ENCODE data around the gene PIK3C3.

PIK3C3 gene

DNA sequence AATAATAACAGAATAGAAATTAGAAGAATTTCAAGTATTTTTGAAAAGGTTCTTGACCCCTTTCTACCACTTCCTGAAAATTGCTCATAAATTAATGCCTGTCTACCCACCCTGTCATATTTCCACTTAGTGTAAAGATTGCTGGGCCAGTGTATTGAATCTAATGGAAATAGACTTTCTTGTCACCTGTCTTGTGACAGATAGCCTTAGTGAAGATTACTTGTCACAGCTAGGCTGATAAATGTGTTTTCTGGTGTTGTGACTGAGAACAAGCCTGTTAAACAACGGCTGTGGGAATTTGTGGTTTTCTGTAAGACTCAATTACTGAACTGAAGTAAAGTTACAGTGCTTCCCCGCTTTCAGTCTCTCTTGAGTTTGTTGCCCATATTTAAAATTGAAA lies 37.0 kb downstream of the PIK3C3 start:
- DNase-seq (ENCODE audit: low read depth): peak; percentile 59
- H3K4me3 ChIP-seq (ENCODE audit: low read depth, low read length): no peak overlapping the region
- TF ChIP-seq, protein P1, sequence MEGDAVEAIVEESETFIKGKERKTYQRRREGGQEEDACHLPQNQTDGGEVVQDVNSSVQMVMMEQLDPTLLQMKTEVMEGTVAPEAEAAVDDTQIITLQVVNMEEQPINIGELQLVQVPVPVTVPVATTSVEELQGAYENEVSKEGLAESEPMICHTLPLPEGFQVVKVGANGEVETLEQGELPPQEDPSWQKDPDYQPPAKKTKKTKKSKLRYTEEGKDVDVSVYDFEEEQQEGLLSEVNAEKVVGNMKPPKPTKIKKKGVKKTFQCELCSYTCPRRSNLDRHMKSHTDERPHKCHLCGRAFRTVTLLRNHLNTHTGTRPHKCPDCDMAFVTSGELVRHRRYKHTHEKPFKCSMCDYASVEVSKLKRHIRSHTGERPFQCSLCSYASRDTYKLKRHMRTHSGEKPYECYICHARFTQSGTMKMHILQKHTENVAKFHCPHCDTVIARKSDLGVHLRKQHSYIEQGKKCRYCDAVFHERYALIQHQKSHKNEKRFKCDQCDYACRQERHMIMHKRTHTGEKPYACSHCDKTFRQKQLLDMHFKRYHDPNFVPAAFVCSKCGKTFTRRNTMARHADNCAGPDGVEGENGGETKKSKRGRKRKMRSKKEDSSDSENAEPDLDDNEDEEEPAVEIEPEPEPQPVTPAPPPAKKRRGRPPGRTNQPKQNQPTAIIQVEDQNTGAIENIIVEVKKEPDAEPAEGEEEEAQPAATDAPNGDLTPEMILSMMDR (conservative IDR thresholded peaks at IDR 0.05; ENCODE audit: low read depth, low read length): no peak

DNA sequence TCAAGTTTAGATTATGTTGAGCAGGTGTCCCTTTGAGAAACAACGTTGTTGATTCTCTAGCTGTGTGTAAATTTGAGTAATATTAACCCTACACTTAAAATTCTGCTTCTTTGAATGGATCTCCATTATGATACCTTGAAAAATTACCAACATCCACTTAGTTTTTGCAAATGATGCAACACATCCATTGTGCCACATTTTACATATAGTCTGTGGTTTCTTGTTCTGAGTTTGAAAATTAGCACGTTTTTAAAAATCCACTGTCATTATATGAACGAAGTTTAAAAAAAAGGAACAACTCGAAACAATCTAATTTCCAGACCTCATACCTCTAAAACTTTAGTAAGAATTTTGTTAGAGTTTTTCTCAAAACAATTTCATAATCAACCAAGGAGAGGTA lies 37.7 kb downstream of the PIK3C3 start:
- DNase-seq (ENCODE audit: low read depth): no peak
- TF ChIP-seq, protein P1 (conservative IDR thresholded peaks at IDR 0.05; ENCODE audit: low read depth, low read length): no peak
- H3K4me3 ChIP-seq (ENCODE audit: low read depth, low read length): no peak overlapping the region

DNA sequence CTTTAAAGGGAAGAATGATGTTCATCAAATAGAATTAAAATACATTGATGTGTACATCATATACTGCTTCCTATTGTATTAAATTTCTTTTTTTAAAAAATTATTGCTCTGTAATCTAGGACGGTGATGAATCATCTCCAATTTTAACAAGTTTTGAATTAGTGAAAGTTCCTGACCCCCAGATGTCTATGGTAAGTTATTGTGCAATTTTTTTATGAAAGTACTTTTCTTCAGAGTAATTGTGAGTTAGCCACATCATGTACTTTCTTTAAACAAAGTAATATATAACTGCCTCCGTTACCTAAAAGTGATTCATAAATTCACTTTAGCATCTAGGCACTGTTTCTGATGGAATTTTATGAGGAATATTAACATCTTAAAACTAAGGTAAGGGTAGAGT lies 38.1 kb downstream of the PIK3C3 start:
- peak; percentile 63 for DNase-seq (ENCODE audit: low read depth)
- H3K4me3 ChIP-seq (ENCODE audit: low read depth, low read length): no peak overlapping the region
- TF ChIP-seq, protein P1 (conservative IDR thresholded peaks at IDR 0.05; ENCODE audit: low read depth, low read length): no peak

DNA sequence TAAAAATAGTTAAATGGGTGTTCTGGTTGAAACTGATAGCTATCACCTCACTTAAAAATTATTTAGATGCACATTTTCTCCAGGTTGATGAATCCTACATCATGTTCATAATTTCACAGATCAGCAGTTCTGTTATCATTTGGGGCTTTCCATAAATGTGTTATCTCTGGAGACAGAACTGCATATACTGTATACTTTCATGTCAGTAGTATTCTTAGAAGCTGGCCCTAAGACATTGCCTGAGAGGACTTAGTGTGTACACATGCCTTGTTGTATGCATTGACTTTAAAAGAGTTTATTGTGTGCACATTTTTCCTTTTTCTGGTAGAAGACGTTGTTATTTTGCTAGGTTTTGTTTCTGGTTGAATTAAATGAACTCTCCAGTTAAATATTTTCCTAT lies 41.0 kb downstream of the PIK3C3 start:
- TF ChIP-seq, protein P1 (conservative IDR thresholded peaks at IDR 0.05; ENCODE audit: low read depth, low read length): no peak
- no peak overlapping the region for H3K4me3 ChIP-seq (ENCODE audit: low read depth, low read length)
- DNase-seq (ENCODE audit: low read depth): no peak

DNA sequence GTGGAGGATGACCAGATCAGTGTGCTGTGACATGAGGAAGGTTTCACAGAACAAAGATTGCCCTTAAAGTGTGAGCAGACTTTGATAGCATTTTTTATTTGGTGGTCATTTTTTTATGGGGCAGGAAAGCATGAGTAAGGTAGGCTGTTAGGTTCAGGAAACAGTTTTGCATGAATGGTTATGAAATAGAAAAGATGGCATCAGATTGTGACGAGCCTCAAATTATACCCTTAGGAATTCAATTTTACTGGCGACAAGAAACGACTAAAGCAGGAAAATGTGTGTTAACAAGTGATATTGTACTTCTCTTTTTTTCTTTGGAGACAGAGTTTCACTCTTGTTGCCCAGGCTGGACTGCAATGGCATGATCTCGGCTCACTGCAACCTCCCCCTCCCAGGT lies 44.7 kb downstream of the PIK3C3 start:
- DNase-seq (ENCODE audit: low read depth): no peak
- TF ChIP-seq, protein P1 (conservative IDR thresholded peaks at IDR 0.05; ENCODE audit: low read depth, low read length): no peak
- no peak overlapping the region for H3K4me3 ChIP-seq (ENCODE audit: low read depth, low read length)

DNA sequence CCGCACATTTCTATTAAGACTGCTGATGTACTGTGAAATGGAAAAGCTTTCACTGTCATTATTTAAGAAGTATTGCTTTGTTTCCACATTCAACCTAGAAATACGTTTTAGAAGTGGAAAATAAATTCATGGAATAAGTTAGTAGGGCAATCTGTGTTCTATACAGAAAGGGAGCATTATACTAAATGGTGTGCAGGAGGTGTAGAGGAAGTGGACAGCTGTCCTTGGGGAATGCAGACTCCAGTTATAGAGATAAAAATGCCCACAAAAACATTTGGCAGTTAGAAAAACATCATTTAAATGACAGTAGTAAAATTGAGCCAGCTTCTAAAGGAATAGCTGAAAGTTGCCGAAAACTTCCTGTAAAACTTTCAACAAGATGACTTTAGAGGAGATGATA lies 46.8 kb downstream of the PIK3C3 start:
- TF ChIP-seq, protein P1 (conservative IDR thresholded peaks at IDR 0.05; ENCODE audit: low read depth, low read length): no peak
- H3K4me3 ChIP-seq (ENCODE audit: low read depth, low read length): no peak overlapping the region
- no peak for DNase-seq (ENCODE audit: low read depth)

DNA sequence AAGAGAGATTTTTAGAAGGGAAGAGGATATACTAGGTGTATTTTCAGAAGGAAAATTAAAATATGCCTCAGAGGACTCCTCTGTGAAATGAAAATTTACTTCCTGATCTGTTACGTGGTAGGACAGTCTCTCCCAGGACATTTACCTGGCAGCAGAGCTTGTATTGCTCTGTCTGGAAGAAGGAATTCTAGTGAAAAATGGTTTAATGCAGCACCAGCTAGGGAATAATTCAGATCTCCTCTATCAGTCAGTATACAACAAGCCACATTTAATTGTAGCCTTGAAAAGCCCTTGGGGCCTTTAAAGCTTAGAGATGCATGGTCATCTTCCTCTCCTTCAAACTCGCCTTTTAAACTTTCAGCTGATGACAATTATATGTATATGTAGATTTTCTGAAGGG lies 49.6 kb downstream of the PIK3C3 start:
- DNase-seq (ENCODE audit: low read depth): no peak
- no peak overlapping the region for H3K4me3 ChIP-seq (ENCODE audit: low read depth, low read length)
- TF ChIP-seq, protein P1 (conservative IDR thresholded peaks at IDR 0.05; ENCODE audit: low read depth, low read length): no peak

Data from choroid plexus epithelial cell (primary cell).